ENCODE measurements around the gene FAM81B.

FAM81B gene

GRCh38 chr5:95471487-95471886, 80.3 kb downstream of the FAM81B start:
- no peak for DNase-seq (ENCODE audit: low read depth in 2 of 2)

- DNase-seq (ENCODE audit: low read depth in 2 of 2), result no peak
These were observed 80.8 kb downstream of the FAM81B start for GRCh38 chr5:95471942-95472341.

GRCh38 chr5:95484421-95484820, 93.3 kb downstream of the FAM81B start:
- DNase-seq (ENCODE audit: low read depth in 2 of 2), result no peak

- no peak for DNase-seq (ENCODE audit: low read depth in 2 of 2)
These were observed 95.0 kb downstream of the FAM81B start for GRCh38 chr5:95486191-95486590.

- DNase-seq (ENCODE audit: low read depth in 2 of 2), result no peak
These were observed 96.7 kb downstream of the FAM81B start for GRCh38 chr5:95487880-95488279.
